Measurements from ENCODE around the gene MFSD2A.
"Not testable (repeated sequence)": the region's sequence is repeated elsewhere in the genome, so short reads cannot be mapped to it uniquely, and the experiment has no call there.

Gene MFSD2A

DNA sequence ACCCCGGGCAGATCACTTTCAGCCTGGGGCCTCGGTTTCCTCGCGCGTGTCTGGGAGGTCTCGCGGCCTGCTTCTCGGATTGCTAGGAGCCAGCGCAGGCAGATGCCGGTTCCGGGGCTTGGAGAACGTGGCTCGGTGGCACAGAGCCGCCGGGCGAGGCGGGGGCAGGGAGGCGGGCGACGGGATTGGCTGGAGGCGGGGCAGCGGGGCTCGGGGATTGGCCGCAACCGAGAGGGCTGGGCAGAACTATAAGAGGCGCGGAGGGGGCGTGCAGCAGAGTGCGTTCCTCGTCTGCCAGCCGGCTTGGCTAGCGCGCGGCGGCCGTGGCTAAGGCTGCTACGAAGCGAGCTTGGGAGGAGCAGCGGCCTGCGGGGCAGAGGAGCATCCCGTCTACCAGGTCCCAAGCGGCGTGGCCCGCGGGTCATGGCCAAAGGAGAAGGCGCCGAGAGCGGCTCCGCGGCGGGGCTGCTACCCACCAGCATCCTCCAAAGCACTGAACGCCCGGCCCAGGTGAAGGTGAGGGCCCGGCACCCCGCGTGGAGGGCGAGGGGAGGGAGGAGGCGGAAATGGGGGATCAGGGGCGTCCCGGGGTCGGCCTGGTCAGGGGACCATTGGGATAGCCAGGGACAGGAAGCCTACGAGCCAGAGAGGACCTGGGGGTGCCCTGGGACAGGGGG, at the start of gene MFSD2A:
Gene MFSD2A, plus strand, starts transcription at position 276 of the 677 bp plus-strand sequence. Its CDS starts 148 bp downstream, at position 424.
- DNase-seq, result peak; percentile 93

- DNase-seq, result no peak
Measured at GRCh38 chr1:39905172-39905571, 49.8 kb upstream of the MFSD2A start.

GRCh38 chr1:39907528-39908453, 47.2 kb upstream of the MFSD2A start:
- DNase-seq, result no peak

DNA sequence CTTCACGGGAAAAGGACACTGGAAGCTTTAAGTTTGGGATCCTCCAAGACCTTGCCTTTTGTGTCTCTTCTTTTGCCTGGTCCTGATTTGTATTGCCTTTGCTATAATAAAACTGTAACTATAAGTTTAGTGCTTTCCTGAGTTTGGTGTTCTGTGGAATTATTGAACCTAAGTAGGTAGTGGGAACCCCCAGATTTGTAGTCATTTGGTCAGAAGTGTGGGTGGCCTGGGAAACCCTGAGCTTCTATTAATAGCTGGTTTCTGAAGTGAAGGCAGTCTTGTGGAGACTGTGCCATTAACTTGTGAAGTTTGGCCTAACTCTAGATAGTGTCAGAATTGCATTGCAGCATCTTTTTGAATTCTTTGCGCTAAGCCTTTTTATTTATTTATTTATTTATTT, 46.4 kb upstream of the MFSD2A start:
- DNase-seq, result no peak

DNA sequence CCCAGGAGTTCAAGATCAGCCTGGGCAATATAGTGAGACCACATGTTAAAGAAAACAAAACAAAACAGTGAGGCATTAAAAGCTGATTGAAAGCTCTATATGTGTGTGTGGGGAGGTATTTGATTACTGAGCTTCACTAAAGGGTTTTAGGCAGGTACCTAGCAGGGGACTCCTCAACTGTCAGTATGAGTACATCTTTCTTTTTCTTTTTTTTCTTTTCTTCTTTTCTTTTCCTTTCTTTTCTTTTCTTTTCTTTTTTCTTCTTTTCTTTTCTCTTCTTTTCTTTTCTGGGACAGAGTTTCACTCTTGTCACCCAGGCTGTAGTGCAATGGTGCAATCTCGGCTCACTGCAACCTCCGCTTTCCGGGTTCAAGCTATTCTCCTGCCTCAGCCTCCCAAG, 44.7 kb upstream of the MFSD2A start:
- no peak for DNase-seq

DNA sequence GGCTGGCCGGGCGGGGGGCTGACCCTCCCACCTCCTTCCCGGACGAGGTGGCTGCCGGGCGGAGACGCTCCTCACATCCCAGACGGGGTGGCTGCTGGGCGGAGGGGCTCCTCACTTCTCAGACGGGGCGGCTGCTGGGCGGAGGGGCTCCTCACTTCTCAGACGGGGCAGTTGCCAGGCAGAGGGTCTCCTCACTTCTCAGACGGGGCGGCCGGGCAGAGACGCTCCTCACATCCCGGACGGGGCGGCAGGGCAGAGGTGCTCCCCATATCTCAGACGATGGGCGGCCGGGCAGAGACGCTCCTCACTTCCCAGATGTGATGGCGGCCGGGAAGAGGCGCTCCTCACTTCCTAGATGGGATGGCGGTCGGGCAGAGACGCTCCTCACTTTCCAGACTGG, 41.8 kb upstream of the MFSD2A start:
- DNase-seq, result not testable (repeated sequence)

DNA sequence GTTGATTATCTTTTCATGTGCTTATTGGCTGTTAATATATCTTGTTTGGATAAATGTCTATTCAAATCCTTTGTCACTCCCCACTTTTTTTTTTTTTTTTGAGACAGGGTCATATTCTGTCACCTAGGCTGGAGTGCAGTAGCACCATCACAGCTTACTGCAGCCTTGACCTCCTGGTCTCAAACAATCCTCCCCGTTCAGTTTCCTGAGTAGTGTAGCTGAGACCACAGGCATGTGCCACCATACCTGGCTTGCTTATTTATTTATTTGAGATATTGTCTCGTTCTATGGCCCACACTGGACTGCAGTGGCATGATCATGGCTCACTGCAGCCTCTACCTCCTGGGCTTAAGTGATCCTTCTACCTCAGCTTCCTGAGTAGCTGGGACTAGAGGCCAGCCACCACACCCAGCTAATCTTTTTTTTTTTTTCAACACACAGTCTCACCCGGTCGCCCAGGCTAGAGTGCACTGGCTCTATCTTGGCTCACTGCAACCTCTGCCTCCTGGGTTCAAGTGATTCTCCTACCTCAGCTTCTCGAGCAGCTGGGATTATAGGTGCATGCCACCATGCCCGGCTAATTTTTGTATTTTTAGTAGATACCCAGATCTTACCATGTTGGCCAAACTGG, 39.3 kb upstream of the MFSD2A start:
- no peak for DNase-seq

DNA sequence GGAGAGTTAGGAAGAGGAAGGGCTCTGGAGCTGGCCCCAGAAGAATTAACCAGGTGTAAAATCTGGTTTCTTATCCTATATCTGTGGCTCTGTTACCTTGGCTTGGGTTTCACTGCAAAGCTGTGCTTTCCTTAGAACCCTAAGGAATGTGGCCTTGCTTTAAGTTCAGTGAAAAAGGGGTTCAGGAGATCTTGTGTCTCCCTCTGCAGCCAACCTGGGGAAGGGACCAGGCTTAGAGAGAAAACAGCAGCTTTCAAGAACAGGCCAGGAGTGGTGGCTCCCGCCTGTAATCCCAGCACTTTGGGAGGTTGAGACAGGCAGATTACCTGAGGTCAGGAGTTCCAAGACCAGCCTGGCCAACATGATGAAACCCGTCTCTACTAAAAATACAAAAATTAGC, 37.1 kb upstream of the MFSD2A start:
- DNase-seq, result no peak

DNA sequence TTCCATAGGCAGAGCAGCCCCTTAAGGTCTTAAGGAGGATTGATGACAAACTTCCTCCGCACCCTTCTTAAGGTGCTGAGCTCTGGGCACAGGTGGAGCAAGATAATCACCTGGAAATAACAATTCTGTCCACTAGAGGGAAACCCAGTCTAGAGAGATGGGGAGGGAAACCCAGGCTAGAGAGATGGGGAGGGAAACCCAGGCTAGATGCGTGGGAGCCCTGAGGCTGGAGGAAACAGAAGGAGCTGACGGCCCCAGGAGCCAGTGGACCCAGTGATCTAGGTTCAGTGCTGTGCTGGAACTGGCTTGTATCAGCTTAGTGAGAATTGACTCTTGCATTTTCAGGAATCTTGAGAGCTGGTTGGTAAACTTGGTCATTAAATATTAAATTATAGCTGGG, 35.4 kb upstream of the MFSD2A start:
- peak; percentile 79 for DNase-seq

DNA sequence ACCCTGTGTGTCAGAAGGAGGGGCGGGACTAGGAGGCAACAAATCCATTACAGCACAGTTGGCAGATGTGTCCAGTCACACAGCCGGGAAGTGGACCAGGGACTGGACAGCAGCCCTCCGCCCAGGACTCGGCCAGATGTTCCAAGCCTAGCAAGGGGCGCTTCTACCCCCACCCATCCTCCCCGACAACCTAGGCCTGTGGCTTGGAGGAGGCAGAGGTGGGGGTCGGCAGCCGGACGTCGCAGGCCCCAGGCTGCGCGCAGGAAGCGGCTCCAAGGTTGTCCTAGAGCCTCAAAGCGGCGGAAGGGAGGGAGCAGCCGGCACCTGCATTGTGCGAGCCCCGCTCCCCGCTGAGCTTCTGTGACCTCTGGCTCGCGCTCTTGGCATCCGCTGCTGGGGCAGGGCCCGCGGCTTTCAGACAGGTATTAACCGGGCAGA, 32.7 kb upstream of the MFSD2A start:
- DNase-seq, result no peak

- no peak for DNase-seq
Measured at GRCh38 chr1:39925721-39926342, 29.1 kb upstream of the MFSD2A start.

DNA sequence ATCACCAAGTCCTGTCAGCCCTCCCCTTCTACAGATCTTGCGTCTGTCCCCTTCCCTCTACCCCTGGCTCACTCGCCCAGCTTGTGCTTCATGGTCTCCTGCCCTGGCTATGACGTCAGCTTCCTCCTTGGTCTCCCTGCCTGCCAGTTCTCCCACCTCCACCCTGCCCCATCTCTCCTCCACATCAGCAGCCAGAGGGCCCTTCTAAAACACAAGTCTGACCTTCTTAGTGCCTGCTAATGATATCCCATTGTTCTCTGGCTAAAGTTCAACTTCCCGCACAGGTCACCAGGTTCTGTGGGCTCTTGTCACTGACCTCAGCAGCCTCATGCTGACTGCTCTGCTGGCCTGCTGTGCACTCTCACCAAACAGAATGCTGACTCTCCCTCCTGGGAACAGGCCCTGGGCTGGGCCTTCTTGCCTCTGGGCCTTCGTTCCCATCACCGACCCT, 28.6 kb upstream of the MFSD2A start:
- no peak for DNase-seq

- DNase-seq, result peak; percentile 83
Measured at GRCh38 chr1:39926820-39927219, 28.1 kb upstream of the MFSD2A start.

DNA sequence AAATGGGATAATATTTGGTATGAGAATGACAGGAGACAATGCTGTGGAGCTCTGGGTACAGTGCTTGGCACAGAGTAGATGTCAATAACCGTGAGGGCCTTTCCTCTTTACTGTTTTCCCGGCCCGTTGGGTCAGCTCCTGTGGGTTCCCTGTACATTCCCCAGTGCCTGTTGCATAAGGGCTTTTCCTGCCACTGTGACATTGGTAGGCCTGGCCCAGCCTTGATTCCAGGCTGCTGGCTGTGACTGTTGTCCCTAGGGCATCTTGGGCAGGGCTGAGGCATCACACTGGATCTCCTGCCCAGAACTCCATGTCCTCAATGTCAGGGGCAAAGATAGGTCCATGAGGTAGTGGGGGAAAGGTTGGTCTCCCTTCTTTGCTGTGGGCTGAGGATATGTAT, 27.4 kb upstream of the MFSD2A start:
- no peak for DNase-seq

- DNase-seq, result no peak
Measured at GRCh38 chr1:39928809-39929587, 25.9 kb upstream of the MFSD2A start.

- no peak for DNase-seq
Measured at GRCh38 chr1:39933956-39934941, 20.7 kb upstream of the MFSD2A start.

DNA sequence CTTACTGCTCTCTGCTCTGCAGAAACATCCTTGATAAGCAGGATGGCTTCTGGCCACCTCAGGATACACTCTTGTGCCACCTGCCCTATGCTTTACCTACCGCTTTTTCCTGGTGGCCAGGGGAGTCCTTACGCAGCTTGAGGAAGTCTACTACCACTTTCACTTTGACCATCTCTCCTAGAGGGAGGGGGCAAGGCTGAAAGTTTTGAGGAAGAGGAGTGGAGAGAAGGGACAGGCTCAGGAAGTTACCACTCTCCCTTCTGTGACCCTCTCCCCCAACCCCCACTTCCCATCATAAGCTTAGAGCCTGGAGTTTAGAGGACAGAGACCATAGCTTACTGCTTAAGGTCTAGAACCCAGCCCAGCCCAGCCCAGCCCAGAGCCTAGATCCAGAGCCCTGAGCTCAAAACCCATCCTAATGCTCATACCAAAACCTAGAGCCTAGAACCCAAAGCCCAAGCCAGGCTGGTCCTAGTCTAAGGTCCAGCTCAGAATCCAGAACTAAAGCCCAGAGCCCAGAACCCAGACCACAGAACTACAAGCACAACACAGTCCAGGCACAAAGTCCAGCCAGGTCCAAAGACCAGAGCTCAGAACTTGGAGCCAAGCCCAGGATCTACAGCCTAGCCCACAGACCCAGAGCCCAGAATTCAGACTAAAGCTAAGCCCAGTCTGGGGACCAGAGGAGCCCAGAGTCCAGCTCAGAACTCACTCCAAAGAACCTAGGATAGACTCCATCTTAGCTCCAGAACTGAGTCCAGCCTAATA, 18.0 kb upstream of the MFSD2A start:
- DNase-seq, result no peak

DNA sequence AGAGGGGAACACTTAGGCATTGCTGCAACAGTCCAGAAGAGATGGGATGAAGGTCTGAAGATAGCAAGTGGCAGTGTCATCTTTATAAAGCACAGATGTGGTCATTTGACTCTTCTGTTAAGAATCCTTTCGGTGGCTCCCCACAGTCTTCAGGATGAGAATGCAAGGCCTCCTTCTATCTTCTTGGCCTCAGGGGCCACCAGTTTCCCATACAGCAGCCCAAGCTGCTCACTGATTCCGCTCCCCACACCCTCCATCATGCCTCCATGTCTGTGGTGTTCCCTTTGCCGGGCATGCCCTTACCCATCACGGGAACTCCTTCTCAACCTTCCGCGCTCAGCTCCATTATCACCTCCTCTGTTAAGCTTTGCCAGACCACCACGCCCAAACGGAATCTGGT, 16.1 kb upstream of the MFSD2A start:
- no peak for DNase-seq

- DNase-seq, result no peak
Measured at GRCh38 chr1:39940253-39940652, 14.7 kb upstream of the MFSD2A start.
